ENCODE results near the gene SEMA7A. TPM values are rescaled to one million over a fixed set of nuclear protein-coding genes. Genes with fewer than 3 reads are reported as not detected.
"Not testable (repeated sequence)": the region's sequence is repeated elsewhere in the genome, so short reads cannot be mapped to it uniquely, and the experiment has no call there.

The SEMA7A gene, protein sequence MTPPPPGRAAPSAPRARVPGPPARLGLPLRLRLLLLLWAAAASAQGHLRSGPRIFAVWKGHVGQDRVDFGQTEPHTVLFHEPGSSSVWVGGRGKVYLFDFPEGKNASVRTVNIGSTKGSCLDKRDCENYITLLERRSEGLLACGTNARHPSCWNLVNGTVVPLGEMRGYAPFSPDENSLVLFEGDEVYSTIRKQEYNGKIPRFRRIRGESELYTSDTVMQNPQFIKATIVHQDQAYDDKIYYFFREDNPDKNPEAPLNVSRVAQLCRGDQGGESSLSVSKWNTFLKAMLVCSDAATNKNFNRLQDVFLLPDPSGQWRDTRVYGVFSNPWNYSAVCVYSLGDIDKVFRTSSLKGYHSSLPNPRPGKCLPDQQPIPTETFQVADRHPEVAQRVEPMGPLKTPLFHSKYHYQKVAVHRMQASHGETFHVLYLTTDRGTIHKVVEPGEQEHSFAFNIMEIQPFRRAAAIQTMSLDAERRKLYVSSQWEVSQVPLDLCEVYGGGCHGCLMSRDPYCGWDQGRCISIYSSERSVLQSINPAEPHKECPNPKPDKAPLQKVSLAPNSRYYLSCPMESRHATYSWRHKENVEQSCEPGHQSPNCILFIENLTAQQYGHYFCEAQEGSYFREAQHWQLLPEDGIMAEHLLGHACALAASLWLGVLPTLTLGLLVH
- total RNA-seq, result 6.8 and 8.4 TPM in 2 replicates

- intact Hi-C loops (cut with micrococcal nuclease), result loop anchor here (1.0 kb wide), 1 partner anchor 33 kb away; no protein-coding TSS in a partner anchor
Measured at GRCh38 chr15:74433592-74434262, at the start of gene SEMA7A. TSS of gene SEMA7A (minus strand) at chr15:74433958. CDS start at chr15:74433918, 40 bp downstream.

- intact Hi-C loops (cut with micrococcal nuclease), result no loop called here
Measured at GRCh38 chr15:74482661-74483060, 48.9 kb upstream of the SEMA7A start.

DNA sequence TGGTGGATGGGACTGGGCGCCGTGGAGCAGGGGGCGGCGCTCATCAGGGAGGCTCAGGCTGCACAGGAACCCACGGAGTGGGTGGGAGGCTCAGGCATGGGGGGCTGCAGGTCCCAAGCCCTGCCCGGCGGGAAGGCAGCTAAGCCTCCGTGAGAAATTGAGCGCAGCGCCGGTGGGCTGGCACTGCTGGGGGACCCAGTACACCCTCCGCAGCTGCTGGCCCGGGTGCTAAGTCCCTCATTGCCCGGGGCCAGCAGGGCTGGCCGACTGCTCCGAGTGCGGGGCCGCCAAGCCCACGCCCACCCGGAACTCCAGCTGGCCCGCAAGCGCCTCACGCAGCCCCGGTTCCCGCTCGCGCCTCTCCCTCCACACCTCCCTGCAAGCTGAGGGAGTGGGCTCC lies 46.6 kb upstream of the SEMA7A start:
- intact Hi-C loops (cut with micrococcal nuclease), result not testable (repeated sequence)

- intact Hi-C loops (cut with micrococcal nuclease), result not testable (repeated sequence)
Measured at GRCh38 chr15:74471621-74472020, 37.9 kb upstream of the SEMA7A start.

DNA sequence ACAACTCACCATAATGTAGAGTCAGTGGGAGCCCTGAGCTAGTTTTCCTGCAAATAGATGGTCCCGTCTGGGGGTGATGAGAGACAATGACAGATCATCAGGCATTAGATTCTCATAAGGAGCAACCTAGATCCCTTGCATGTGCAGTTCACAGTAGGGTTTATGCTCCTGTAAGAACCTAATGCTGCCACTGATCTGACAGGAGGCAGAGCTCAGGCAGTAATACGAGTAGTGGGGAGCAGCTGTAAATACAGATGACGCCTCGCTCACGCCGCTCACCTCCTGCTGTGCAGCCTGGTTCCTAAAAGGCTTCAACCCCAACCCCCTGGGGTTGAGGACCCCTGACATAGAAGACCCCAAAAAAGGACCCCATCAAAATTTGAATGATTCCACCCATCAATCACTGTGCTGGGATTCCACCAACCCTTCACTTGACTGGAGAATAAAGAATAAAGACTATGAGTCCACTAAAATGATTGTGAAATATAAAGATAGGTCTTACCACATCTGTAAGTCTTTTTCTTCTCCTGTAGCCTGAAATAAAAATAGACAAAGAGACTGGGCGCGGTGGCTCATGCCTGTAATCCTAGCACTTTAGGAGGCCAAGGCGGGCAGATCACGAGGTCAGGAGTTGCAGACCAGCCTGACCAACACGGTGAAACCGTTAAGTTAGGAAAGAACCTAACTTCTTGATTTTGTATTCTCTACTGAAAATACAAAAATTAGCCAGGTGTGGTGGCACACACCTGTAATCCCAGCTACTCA lies 37.1 kb upstream of the SEMA7A start:
- intact Hi-C loops (cut with micrococcal nuclease), result no loop called here

DNA sequence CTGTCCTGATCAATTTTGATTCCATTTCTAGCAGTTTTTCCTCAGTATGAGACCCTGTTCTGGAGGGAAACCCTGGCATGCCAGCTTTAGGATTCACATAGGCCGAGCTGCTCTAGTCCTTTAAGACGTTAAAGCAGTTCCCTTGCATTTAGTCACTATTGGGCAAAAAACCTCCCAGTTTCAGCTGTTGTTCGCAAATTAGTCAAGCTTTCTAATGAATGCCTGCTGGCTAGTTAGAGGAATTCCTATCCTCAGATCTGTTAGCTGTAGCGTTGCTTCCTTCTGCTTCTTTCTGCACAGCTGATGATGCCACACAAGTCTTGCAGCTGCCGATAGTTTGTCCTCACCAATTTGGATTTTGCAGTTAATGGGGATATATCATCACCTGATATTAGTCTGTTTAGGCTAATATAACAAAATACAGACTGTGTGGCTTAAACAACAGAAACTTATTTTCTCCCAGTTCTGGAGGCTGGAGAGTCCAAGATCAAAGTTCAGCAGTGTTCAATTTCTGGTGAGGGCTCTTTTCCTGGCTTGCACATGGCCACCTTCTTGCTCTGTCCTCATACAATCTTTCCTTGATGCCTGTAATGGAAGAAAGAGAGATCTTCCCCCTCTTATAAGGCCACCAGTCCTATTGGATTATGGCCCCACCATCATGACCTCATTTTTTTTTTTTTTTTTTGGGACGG lies 34.7 kb upstream of the SEMA7A start:
- intact Hi-C loops (cut with micrococcal nuclease), result no loop called here

DNA sequence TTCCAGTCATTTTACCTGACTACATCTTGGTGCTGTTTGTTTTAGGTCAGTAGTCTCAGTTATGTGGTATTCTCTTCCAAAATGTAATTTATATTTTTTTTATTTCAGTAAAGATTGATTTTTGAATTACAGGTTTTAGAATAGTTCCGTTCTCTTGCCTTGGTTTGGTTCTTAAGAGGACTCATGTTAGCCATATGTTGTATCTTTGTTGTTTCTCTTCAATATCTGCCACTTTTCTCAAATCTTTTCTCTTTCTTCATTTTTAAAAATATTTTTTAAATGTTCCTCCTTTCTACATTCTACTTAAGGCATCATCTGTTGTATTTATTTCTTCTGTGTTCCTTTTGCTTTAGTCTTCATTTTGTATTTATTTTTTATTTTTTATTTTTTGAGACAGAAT lies 32.8 kb upstream of the SEMA7A start:
- intact Hi-C loops (cut with micrococcal nuclease), result no loop called here

- intact Hi-C loops (cut with micrococcal nuclease), result no loop called here
Measured at GRCh38 chr15:74464897-74465296, 31.1 kb upstream of the SEMA7A start.

DNA sequence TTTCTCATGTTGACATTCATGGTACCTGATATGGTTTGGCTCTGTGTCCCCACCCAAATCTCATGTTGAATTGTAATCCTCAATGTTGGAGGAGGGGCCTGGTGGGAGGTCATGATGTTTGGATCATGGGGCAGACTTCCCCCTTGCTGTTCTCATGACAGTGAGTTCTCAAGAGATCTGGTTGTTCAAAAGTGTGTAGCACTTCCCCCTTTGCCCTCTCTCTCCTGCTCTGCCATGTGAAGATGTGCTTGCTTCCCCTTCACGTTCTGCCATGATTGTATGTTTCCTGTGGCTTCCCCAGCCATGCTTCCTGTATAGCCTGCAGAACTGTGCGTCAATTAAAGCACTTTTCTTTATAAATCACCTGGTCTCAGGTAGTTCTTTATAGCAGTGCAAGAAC lies 30.5 kb upstream of the SEMA7A start:
- intact Hi-C loops (cut with micrococcal nuclease), result no loop called here

- intact Hi-C loops (cut with micrococcal nuclease), result no loop called here
Measured at GRCh38 chr15:74463634-74464033, 29.9 kb upstream of the SEMA7A start.

- intact Hi-C loops (cut with micrococcal nuclease), result loop anchor here (1.0 to 2.0 kb wide), 8 partner anchors 23 to 470 kb away; partner anchors contain the start of genes ARID3B, CLK3 and STOML1
Measured at GRCh38 chr15:74461847-74462511, 28.2 kb upstream of the SEMA7A start.

DNA sequence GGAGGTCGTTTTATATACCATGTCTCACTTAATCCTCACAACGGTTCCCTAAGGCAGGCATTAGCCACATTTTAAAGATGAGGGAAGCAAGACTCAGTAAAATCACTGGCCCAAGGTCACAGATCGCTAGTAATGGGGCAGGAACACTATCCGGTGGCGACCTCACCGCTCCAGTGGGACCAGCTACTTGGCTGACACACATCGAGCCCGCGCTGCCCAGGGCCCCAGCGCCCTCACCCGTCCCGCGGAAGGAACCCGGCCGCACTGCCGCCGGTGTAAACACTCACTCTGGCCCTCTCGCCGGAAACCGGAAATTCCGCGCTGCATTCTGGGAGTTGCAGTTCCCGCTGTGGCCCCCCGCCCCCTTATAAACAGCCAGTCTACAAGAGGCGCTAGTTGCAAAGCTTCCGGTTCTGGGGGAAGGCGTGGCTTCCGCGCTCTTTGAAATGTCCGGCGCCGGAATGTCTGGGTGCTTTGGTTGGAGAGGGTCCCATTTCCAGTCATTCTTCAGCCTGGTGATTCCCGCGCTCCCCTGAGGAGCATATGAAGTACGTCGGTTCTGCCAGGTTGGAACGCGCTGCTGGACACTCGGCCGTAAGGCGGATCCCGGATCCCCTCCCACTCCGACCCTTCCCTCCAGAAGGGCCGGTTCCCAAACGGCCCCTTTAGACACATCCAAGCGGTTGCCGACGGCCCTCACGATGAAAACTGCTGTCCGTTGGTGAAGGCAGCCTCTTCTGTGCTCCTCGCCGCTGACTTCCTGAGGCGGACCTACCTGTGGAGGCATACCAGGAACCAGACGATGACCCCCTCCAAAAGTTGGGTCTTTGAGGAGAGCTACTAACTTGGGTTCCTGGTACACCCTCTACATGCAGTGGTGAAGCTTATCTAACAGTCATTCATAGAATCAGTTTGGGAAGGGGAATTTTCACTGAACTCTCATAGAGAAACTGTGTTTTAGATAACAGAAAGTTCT lies 27.4 kb upstream of the SEMA7A start, which contains the start of gene UBL7:
UBL7 (minus strand) TSS at position 290 of the 976 bp plus-strand sequence. CDS start 2,293 bp downstream, outside the sequence.
- intact Hi-C loops (cut with micrococcal nuclease), result loop anchor here (1.0 to 2.0 kb wide), 8 partner anchors 22 to 469 kb away; partner anchors contain the start of genes ARID3B, CLK3 and STOML1

DNA sequence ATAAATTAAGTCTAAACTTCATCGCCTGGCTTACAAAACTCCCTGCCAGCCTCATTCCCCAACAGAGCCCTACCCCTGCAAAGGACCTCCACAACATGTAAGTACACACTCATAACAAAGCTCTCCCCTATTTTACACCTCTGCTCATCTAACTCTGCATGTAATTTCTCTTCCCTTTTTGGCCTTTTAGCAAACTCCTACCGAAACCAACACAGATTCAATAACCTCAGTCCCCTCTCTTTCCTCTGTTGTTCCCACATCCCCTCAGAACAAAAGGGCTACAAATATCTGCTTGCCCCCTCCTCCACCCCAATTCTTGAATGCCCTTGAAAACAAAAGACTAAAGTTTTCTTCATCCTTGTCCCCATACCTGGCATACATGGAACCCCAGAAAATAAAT lies 26.5 kb upstream of the SEMA7A start:
- intact Hi-C loops (cut with micrococcal nuclease), result loop anchor here (2.0 kb wide), 2 partner anchors 21 to 77 kb away; no protein-coding TSS in a partner anchor

DNA sequence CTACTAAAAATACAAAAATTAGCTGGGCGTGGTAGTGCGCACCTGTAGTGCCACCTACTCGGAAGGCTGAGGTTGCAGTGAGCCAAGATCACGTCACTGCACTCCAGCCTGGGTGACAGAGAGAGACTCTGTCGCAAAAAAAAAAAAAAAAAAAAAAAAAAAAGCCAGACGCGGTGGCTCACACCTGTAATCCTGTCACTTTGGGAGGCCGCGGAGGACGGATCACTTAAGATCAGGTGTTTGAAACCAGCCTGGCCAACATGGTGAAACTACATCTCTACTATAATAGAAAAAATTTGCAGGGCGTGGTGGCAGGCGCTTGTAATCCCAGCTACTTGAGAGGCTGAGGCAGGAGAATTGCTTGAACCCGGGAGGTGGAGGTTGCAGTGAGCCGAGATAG lies 26.0 kb upstream of the SEMA7A start:
- intact Hi-C loops (cut with micrococcal nuclease), result loop anchor here (2.0 kb wide), 2 partner anchors 21 to 77 kb away; no protein-coding TSS in a partner anchor

- intact Hi-C loops (cut with micrococcal nuclease), result no loop called here
Measured at GRCh38 chr15:74458473-74458872, 24.7 kb upstream of the SEMA7A start.

- intact Hi-C loops (cut with micrococcal nuclease), result not testable (repeated sequence)
Measured at GRCh38 chr15:74457036-74457435, 23.3 kb upstream of the SEMA7A start.

- intact Hi-C loops (cut with micrococcal nuclease), result no loop called here
Measured at GRCh38 chr15:74454764-74455500, 21.2 kb upstream of the SEMA7A start.
